Stimulated activated CD8-positive, alpha-beta memory T cell treated with anti-CD3 and anti-CD28 coated beads, Interleukin-4, amount 100 ng/mL, for 1 hour (primary cell): ENCODE data around the gene C4orf17.

Experiments used
- DNase-seq, 2 donors: peaks; one replicate each; pipeline ENCODE4 v3.0.0-alpha.2; 2020; ENCODE audit warnings: low read depth in 2 of 2, low spot score in 1 of 2

The C4orf17 gene

DNA sequence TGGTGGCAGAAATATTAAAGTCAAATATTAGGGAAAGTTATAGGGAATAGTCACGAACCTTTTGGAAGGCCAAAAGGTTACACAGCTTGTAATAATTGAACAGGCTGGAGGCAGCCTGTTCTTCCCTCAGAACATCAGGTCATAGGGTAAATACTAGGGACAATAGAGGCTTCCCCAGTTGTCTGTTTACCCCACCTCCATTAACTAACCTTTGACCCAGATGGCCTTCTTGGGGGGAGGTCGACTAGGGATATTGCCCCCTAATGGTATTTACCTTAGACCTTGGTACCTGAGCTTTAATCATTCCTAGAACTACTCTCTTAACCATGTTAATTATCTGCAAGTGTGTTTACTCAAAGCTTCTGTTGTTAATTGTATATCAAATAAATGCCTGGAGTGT is 26.0 kb downstream of the C4orf17 start:
- DNase-seq, result no peak

DNA sequence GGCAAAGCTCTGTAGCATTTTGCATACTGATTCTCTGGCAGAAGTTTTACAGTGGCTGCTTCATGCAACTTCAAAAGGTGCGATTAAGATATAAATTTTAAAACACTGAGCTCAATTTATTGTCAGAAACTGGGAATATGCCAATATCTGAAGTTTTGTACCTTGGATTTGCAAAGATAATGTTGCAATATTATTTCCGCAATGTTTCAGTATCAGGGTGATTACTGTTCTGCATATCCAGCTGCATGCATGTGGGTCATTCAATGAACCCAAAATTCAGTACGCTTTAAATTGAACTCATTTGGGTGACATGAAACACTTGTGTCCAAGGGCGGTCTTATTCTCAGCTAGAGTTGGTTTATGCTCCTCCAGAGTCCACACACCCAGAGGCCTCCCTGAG is 26.9 kb downstream of the C4orf17 start:
- no peak for DNase-seq

DNA sequence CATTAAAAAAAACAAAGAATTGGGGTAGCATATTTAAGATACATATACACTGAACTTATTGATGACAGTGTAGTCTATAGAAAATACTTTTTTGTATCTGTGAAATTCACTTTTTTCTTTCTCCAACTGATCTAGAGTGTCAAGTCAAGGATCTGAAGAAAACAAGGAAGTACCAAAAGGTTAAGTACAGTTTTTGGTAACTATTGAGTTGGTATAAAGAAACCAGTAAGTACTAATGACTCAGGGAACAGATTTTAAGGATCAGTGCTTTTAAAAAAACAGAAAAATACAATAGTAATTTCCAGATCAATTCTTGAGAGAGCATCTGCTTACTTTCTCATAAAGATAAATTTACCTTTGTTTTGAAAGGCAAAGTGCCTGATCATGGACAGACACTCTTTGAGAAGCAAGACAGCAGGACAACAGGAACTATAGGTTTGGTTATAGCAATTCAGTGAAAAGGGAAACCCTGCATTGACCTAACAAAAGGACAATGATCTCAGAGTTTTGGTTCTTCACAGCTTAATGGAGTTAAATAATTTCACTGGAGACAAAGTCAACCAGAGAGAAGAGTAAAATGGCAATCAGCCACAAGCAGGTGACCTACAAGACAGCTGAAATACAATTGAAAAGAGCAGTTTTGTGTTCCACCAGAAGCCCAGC is 29.6 kb downstream of the C4orf17 start:
- no peak for DNase-seq

DNA sequence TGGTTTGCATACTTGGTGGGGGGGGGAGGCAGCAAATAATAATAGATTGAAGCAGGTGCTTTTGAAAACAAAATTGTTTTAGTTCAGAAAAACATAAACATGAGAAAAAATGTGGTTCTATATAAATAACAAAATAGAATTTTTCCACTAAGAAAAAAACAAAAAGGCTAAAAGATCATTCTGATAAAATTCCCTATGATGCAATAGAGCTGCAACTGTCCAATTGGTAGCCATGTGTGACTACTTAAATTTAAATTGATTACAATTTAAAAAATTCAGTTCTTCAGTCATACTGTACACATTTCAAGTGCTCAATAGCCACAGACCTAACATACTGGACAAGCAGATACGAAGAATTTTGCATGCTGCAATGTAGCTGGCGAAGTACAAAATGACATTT is 42.1 kb downstream of the C4orf17 start:
- no peak for DNase-seq

DNA sequence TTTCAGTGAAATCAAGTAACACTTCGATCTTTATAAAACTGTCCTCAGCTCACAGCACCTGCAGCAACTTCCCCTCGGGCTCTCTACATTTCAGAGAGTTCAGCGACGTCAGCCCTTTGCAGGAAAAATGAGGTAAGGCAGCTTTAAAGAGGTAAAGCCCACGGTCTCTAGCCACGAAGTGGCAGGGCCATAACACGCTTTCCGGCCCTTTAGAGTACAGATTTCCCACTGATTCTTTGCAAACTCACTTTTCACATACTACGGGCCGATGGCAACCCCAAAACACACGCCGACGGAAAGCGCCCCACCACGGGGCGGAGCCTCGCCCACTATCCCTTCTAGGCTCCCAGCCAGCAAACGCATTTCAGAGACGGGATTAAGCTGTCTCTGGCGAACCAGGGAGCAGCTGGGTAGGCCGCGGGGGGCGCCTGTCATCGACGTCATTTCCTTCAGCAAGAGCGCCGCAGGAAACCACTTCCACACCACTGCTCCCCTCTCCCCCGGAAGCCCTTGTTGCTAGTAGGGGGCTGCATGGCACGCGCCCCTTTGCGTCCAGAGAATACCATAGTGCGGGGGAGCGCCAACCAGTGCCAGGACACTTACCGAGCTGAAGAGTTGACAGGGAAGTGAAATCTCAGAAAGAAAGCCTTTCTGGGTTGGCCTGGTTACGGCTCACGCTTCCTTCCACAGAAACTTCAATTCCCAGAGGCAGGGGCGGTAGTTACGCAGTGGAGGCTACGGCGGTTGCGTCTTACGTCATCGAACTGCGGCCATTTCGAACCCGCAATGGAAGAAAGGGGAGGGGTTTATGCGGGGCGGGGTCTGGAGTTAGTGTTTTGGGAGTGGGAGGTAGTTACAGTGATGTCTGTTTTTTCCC is 52.7 kb downstream of the C4orf17 start, which contains the start of gene TRMT10A:
TSS of gene TRMT10A (minus strand) at position 730 of the 877 bp plus-strand sequence. CDS start 4,701 bp downstream, outside the sequence.
- DNase-seq, result peak; percentile 86 to 90

DNA sequence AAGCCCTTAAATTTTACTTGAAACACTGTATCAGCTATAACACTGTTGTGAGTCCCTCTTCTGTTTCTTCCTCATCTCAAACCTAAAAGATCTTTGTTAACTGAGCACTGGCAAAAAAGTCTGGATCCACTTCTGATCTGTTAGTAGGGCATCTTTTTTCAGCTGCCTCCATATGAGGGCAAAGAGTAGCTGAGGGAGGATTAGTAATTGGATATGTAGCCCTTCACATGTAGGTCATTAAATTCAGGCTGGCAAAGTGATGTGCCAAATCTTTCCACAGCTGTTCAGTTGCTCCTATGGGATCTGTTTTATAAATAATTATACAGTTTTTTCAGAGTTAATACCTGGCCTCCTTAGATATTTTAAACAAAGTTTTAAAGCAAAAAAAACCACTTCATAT is 54.1 kb downstream of the C4orf17 start:
- DNase-seq, result no peak

DNA sequence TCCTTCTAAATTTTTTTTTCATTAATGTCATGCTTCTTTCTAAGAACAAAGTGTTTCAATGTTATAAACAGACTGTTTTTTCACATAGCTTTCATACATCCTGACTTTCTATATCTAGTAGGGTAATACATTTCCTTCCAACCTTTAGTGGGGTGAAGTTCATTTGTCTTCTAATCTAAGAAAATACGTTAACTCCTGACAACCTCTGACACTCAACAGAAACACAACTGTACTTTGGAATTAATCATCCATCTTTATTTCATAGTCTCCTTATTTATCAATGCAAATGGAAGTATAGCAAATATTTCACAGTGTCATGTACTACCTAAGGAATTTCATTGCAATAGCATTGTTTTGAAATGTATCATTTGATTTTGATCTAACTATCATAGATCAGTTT is 61.1 kb downstream of the C4orf17 start:
- no peak for DNase-seq

DNA sequence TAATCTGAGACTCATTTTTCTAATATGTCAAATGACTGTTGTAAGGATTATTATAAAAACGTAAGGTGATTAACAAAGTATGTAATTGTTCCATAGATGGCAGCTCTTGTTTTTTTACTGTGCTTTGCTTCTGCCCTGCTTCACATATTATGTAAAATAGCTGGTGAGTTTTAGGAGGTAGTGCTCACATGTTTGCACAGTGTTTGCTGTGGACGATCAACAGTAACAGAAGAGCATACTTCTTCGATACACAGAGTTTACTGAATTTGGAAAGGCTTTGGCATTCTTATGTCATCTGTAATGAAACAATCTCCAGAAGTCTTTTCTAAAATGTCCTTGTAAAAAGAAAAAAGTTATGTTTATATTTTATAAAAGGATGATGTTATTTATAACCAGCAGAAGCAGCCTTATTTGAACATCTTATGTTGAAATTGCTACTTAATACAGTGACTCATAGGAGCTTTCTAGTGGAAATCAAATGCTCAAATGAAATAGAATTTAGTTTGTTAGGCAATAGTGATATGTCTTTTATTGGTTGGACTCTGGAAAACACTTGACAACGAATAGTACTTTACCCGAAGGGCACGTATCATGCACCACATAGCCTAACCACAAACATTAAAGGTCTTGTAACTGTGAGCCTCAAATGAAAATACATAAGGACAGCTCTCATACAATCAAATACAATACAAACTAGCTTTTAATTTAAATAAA is 61.9 kb downstream of the C4orf17 start:
- DNase-seq, result no peak

DNA sequence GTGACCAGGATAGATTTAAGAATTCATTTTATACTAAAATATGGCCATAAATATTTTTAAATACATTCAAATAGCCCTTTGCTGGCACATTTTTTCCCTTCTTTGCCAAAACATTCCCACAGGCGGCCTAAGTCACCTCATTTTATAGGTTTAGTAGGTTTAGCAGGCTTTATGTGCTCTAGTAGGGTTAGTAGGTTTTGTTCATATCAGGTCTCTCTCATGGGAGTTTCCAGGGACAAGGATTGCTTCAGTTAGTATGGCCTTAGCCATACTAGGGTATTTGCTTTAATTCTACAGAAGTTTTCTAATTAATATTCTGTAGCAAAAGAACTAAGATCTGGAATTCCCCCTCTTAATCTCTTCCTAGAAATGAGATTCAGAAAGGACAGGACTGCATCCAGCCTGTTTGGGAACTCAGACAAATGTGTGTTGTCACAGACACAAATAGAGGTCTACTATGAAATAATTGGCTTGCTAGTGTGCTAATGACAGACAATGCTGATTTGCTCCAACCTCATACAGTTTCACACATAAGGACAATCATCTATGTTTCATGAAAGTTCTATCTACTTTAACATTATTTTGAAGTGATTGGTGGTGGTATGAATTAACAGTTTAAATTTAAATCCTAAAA is 63.0 kb downstream of the C4orf17 start:
- DNase-seq, result no peak

DNA sequence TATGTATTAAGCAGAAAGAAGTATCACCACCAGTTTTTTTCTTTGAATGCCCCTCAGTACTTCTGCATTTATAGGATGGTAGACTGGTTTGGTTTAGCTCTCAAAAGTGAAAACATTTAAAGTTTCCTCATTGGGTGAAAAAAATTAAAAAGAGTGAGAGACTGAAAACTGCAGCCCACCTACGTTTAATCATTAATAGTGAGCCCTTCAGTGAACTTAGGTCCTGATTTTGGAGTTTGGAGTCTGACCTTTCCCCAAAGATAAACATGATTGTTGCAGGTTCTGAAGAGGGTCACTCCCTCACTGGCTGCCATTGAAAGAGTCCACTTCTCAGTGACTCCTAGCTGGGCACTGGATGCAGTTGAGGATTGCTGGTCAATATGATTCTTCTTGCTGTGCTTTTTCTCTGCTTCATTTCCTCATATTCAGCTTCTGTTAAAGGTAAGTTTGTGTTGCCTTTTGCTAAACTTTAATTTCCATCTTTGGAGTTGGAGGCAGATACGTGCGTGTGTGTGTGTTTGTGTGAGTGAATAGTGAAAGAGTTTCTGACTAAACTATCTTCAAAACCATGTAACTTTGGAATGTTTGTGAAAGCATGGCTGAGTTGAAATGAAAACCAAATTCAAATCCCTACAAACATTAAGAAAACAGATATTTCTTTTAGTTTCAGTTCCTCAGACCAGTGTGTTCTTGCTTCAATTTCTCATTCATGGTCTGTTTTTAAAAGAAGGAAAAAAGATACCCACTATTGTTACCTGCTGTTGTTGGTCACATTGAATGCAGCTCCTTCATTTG is 63.9 kb downstream of the C4orf17 start, which contains the start of gene MTTP:
TSS of gene MTTP (plus strand) at position 295 of the 795 bp plus-strand sequence. CDS start at position 381, 86 bp downstream.
- DNase-seq, result no peak

DNA sequence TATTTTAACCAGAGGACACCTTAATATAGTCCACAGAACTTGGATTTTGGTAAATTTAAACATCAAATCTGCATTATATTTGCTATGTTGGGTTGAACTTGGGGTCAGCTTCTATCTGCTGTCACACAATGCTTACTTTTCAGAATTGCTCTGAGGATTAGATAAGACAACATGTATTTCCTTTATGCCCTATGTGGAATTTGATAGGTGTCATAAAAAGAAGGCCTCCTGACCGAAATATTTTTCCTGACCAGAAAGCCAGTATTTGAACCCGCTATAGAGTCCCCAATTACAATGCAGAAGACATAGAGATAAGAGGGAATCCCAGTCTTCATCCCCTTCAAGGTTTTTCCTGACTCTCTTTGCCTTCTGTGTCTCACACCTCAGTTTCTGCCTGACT is 67.9 kb downstream of the C4orf17 start:
- DNase-seq, result no peak

DNA sequence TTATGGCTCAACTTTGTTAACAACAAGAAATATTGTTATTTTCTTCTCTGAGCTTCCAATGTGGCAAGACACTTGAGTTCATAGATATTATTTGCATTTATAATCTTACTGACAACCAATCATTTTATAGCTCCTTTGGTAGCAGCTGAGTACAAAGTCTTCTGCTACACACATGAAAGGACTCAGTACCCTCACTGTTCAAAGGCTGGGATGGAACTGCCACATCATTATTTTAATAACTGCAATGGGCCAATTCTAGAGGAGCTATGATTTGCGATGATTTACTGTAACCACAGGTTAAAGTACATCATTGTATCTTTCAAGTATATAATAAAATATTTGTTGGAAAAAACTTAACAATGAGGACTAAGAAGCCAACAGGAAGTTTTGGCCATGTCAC is 74.7 kb downstream of the C4orf17 start:
- no peak for DNase-seq

DNA sequence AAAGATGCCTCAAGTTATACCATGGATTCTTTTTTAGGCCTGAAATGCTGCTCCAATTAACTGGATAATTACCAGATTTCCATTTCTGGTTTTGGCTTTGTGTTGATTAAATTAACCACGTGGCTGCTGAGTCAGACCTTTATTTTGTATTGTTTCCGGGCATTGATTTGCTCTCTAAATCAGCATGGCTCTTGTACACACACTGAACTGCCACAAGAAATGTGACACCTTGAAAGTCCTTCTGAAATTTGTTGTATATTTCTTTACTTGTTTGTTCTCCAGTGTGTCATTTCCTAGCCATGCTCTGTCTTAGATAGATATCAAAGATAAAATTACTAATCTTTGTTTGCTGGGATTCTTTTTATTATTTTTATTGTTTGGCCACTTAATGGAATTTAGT is 75.5 kb downstream of the C4orf17 start:
- DNase-seq, result no peak

DNA sequence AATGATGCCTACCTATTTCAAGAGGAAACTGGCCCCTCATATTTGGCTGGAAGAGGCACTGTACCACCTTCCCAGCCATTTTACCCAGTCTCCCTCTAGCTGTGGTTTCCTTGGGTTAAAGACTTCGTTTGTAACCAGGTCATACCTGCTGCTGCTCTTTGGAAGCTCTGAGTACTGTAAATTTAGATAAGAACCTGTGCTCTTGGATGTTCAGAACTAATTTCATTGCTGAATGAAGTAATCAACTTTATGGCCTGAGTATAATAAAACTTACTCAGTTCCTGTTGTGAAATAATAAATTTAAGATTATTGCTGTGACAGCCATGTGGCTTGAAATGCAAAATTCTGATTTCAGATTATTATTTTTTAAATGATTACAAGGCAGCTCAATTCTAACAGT is 76.0 kb downstream of the C4orf17 start:
- no peak for DNase-seq

DNA sequence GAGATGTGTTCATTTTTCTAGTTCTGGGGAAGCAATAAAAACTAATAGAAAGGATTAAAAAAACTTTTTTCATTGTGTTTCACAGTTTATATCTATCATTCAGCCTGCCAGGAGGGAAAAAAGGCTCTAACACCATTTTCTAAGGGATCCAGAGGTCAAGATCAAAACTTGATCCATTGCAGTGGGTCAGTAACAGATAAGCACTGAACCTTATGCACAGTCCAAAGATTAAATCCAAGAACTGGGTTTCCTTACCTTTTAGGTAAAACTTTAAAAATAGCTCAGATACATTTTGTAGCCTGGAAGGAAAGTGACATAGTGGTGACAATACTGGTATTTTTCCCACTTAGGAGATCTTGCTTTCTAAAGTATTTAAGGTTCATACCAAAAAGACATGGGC is 76.5 kb downstream of the C4orf17 start:
- no peak for DNase-seq

DNA sequence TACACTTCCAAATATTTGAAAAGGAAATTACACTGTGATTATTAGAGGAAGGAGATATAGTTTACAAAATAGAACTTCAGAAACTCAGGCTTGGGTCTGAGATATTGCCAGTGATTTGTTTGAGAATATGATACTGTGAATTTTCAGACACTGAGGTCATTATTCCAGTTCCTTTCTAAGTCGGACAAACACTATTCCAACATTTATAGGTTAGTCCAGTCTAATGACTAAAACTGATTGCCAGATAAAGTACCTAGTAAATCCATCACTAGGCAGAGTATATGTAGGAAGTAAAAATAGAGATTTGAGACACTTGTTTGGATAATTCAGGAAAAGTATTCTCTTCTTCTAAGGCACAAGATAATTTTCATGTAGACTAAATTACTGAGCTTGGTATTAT is 77.0 kb downstream of the C4orf17 start:
- DNase-seq, result no peak

DNA sequence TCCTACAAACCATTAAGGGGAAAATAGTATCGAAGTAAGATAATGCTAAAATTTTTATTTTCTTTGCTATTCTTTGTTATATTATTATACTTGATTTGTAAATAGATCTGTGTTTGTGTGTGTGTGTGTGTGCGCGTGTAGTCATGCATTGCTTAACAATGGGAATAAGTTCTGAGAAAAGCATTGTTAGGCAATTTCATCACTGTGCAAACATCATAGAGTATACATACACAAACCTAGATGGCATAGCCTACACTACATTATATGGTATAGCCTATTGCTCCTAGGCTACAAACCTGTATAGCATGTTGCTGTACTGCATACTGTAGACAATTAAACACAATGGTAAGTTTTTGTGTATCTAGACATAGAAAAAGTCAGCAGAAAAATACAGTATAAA is 80.9 kb downstream of the C4orf17 start:
- no peak for DNase-seq
